Panc1 (cell line): ENCODE measurements around the gene CREBBP. TPM values are rescaled to one million over a fixed set of nuclear protein-coding genes. Genes with fewer than 3 reads are reported as not detected.

Experiments
- ATAC-seq: fragments of 200-7000 bp; cut with Tn5 transposase; 2 replicates; pipeline ENCODE4 v1.9.1; 2020; ENCODE audit warnings: mild to moderate bottlenecking, moderate library complexity
- BruUV-seq: library from RNA; stranded (reverse); fragments of 400-500 nt; replicated peaks from 2 replicates; lab custom pipeline; 2021; lab: Mats Ljungman, UMichigan
- CTCF ChIA-PET: fragments of 300-600 bp; sonication (Branson Sonifier 250); formaldehyde crosslinking; loops from one replicate; lab custom pipeline; 2022; ENCODE audit warnings: antibody characterized with exemption; lab: Charles Lee
- POLR2A ChIA-PET: fragments of 300-600 bp; sonication (Branson Sonifier 250); formaldehyde crosslinking; loops from one replicate; lab custom pipeline; 2022; ENCODE audit warnings: antibody characterized with exemption; lab: Charles Lee
- DNase-seq: peaks from one replicate; pipeline ENCODE4 v3.0.0-alpha.2; 2010; ENCODE audit warnings: low read depth, low spot score
- H3K27ac ChIP-seq: 2 replicates; pipeline ENCODE4 v1.5.1; 2011; ENCODE audit warnings: mild to moderate bottlenecking, low read length, inconsistent platforms
- H3K27me3 ChIP-seq: fragments of 200-500 bp; sonication (Bioruptor generic); 2 replicates; pipeline ENCODE4 v1.6.0; 2014; ENCODE audit warnings: low read length, inconsistent platforms; ENCODE audit not compliant: control insufficient read depth, insufficient read depth
- H3K36me3 ChIP-seq: fragments of 200-500 bp; sonication (Bioruptor generic); 2 replicates; pipeline ENCODE4 v1.5.1; 2014; ENCODE audit warnings: inconsistent platforms, mild to moderate bottlenecking, low read length, moderate library complexity; ENCODE audit not compliant: control insufficient read depth, insufficient read depth
- H3K4me1 ChIP-seq: 2 replicates; pipeline ENCODE4 v1.5.1; 2011; ENCODE audit warnings: inconsistent platforms, mild to moderate bottlenecking, low read length, moderate library complexity; ENCODE audit not compliant: control insufficient read depth, insufficient read depth
- H3K4me3 ChIP-seq, 2 experiments: 2 replicates each; pipeline ENCODE4 v1.5.1; 2011 to 2012; ENCODE audit warnings: low read depth in 2 of 2, low read length in 2 of 2, mild to moderate bottlenecking in 2 of 2, inconsistent platforms in 1 of 2, moderate library complexity in 1 of 2
- H3K9me3 ChIP-seq: fragments of 200-500 bp; sonication (Bioruptor generic); 2 replicates; pipeline ENCODE4 v1.5.1; 2014; ENCODE audit warnings: low read depth, mild to moderate bottlenecking, inconsistent platforms, low read length, moderate library complexity; ENCODE audit not compliant: control insufficient read depth, insufficient read depth
- CTCF ChIP-seq: fragments of 450-650 bp; IDR thresholded peaks from 2 replicates; pipeline ENCODE4 v1.5.1; 2017; ENCODE audit warnings: mild to moderate bottlenecking
- POLR2AphosphoS5 ChIP-seq: IDR thresholded peaks from 2 replicates; pipeline ENCODE4 v1.6.1; 2012; ENCODE audit warnings: mild to moderate bottlenecking, low read depth, low read length, moderate library complexity
- REST ChIP-seq, 2 experiments: IDR thresholded peaks; 2 replicates each; pipeline ENCODE4 v1.6.1; 2011 to 2012; ENCODE audit warnings: low read depth in 2 of 2, control low read depth in 1 of 2, low read length in 1 of 2, mild to moderate bottlenecking in 1 of 2, moderate library complexity in 1 of 2; ENCODE audit not compliant: insufficient read depth in 1 of 2
- SIN3A ChIP-seq: IDR thresholded peaks from 2 replicates; pipeline ENCODE4 v1.6.1; 2012; ENCODE audit warnings: low read depth, mild to moderate bottlenecking, low read length, moderate library complexity, borderline replicate concordance; ENCODE audit not compliant: insufficient read depth
- TCF7L2 ChIP-seq: IDR thresholded peaks from 2 replicates; pipeline ENCODE4 v1.6.1; 2011; ENCODE audit warnings: mild to moderate bottlenecking, low read depth, low read length, inconsistent platforms
- in situ Hi-C: cut with HindIII; loops from 2 replicates; pipeline ENCODE4 v1.10.0; 2016; ENCODE audit warnings: low sequenced_read_pairs, low pct_unique_long_range_greater_than_20kb
- intact Hi-C: fragments of 100-400 bp; cut with micrococcal nuclease; formaldehyde crosslinking; loops from one replicate; pipeline ENCODE4 v1.10.0; 2022; ENCODE audit not compliant: unreplicated experiment
- total RNA-seq: library from RNA; stranded (reverse); gene quantifications from one replicate; pipeline ENCODE4 v1.2.1, GENCODE V29; 2021; ENCODE audit not compliant: unreplicated experiment

Gene CREBBP
- total RNA-seq, 1 experiment from 2014 or later, result 60.2 TPM

GRCh38 chr16:3764409-3764808, 116.1 kb downstream of the CREBBP start:
- ChIA-PET POLR2A (no interaction called here), CTCF (no interaction called here)
- no peak overlapping the region for H3K4me3 ChIP-seq
- no peaks in the 10 kb centered on the region for H3K4me1 ChIP-seq
- H3K27ac ChIP-seq, result no peak overlapping the region
- TF ChIP-seq CTCF (no peak), REST (IDR thresholded peaks at IDR 0.05; ENCODE audit: insufficient read depth in 1 of 2, low read depth in 2 of 2, low read length in 1 of 2) (no peak), SIN3A (no peak), POLR2AphosphoS5 (no peak), TCF7L2 (no peak)
- peaks cover 8% of the 10 kb centered on the region; the same call in 1 of the 2 replicates for H3K36me3 ChIP-seq
- no peak for DNase-seq
- H3K9me3 ChIP-seq, result no peaks in the 10 kb centered on the region
- in situ Hi-C loops, result no loop called here
- H3K27me3 ChIP-seq, result no peaks in the 10 kb centered on the region
- BruUV-seq, result no TSS peak
- intact Hi-C loops, result no loop called here
- ATAC-seq, result no peak

- POLR2A ChIA-PET, result no interaction called here
- intact Hi-C loops (no loop called here), in situ Hi-C loops (no loop called here)
- no peak overlapping the region for H3K27ac ChIP-seq
- DNase-seq (no peak), ATAC-seq (no peak)
- no TSS peak for BruUV-seq
- CTCF ChIA-PET, result no interaction called here
- H3K36me3 ChIP-seq, result peaks cover 12% of the 10 kb centered on the region
- no peaks in the 10 kb centered on the region for H3K9me3 ChIP-seq
- no peaks in the 10 kb centered on the region for H3K27me3 ChIP-seq
- no peak for TF ChIP-seq TCF7L2
- no peak for TF ChIP-seq CTCF
- TF ChIP-seq SIN3A, result no peak
- TF ChIP-seq POLR2AphosphoS5, result no peak
- TF ChIP-seq REST (IDR thresholded peaks at IDR 0.05; ENCODE audit: insufficient read depth in 1 of 2, low read depth in 2 of 2, low read length in 1 of 2), result no peak
- H3K4me1 ChIP-seq, result no peaks in the 10 kb centered on the region
- H3K4me3 ChIP-seq, result no peak overlapping the region
Measured at GRCh38 chr16:3762107-3762750, 118.3 kb downstream of the CREBBP start.
